Parathyroid adenoma (tissue), 2 donors: ENCODE results near the gene ARHGAP15.

ENCODE experiments used
- H2AFZ ChIP-seq: fragments of 300-600 bp; sonication (generic); one replicate; pipeline ENCODE4 v1.7.0; 2017; ENCODE audit warnings: antibody characterized with exemption, mild to moderate bottlenecking
- H3K27ac ChIP-seq: fragments of 300-600 bp; sonication (generic); one replicate; pipeline ENCODE4 v1.7.0; 2017
- H3K27me3 ChIP-seq: fragments of 300-600 bp; sonication (generic); one replicate; pipeline ENCODE4 v1.7.0; 2017; ENCODE audit warnings: low read length; ENCODE audit not compliant: control insufficient read depth, insufficient read depth
- H3K36me3 ChIP-seq: fragments of 300-600 bp; sonication (generic); one replicate; pipeline ENCODE4 v1.7.0; 2017; ENCODE audit warnings: low read length; ENCODE audit not compliant: control insufficient read depth, insufficient read depth
- H3K4me1 ChIP-seq: fragments of 300-600 bp; sonication (generic); one replicate; pipeline ENCODE4 v1.7.0; 2017; ENCODE audit warnings: control low read depth
- H3K4me2 ChIP-seq: fragments of 300-600 bp; sonication (generic); one replicate; pipeline ENCODE4 v1.7.0; 2017; ENCODE audit warnings: low read length
- H3K4me3 ChIP-seq: fragments of 300-600 bp; sonication (generic); one replicate; pipeline ENCODE4 v1.7.0; 2017; ENCODE audit warnings: low read depth, low read length
- H3K79me2 ChIP-seq: fragments of 300-600 bp; sonication (generic); one replicate; pipeline ENCODE4 v1.7.0; 2017; ENCODE audit warnings: control low read depth
- H3K9ac ChIP-seq: fragments of 300-600 bp; sonication (generic); one replicate; pipeline ENCODE4 v1.7.0; 2017; ENCODE audit warnings: mild to moderate bottlenecking
- H3K9me3 ChIP-seq: fragments of 300-600 bp; sonication (generic); one replicate; pipeline ENCODE4 v1.7.0; 2017; ENCODE audit warnings: low read length; ENCODE audit not compliant: control insufficient read depth
- CTCF ChIP-seq: fragments of 300-600 bp; sonication (generic); IDR thresholded peaks from one replicate; pipeline ENCODE4 v1.7.0; 2017; ENCODE audit warnings: antibody characterized with exemption, mild to moderate bottlenecking
- donor health status: primary hyperparathyroidism.

Gene ARHGAP15

GRCh38 chr2:143771939-143772338 is 642.7 kb downstream of the ARHGAP15 start:
- Histone ChIP-seq H3K4me1 (no peaks in the 10 kb centered on the region), H3K27me3 (no peaks in the 10 kb centered on the region), H3K9me3 (no peaks in the 10 kb centered on the region), H3K4me2 (no peak overlapping the region), H3K9ac (no peak overlapping the region), H3K4me3 (no peak overlapping the region), H3K27ac (no peak overlapping the region), H3K79me2 (no peaks in the 10 kb centered on the region), H2AFZ (peak overlapping the region; percentile 45), H3K36me3 (no peaks in the 10 kb centered on the region)
- TF ChIP-seq CTCF = no peak

- Histone ChIP-seq H3K4me2 (no peak overlapping the region), H3K9ac (no peak overlapping the region), H3K4me1 (no peaks in the 10 kb centered on the region), H3K27ac (no peak overlapping the region), H3K4me3 (no peak overlapping the region), H3K79me2 (no peaks in the 10 kb centered on the region), H3K9me3 (no peaks in the 10 kb centered on the region), H3K36me3 (no peaks in the 10 kb centered on the region), H3K27me3 (no peaks in the 10 kb centered on the region), H2AFZ (no peak overlapping the region)
- TF ChIP-seq CTCF = no peak
Observed at GRCh38 chr2:143776526-143777297, 647.5 kb downstream of the ARHGAP15 start.

GRCh38 chr2:143779021-143779420 is 649.8 kb downstream of the ARHGAP15 start:
- Histone ChIP-seq H2AFZ (no peak overlapping the region), H3K4me2 (no peak overlapping the region), H3K9ac (no peak overlapping the region), H3K4me1 (no peaks in the 10 kb centered on the region), H3K4me3 (no peak overlapping the region), H3K79me2 (no peaks in the 10 kb centered on the region), H3K9me3 (no peaks in the 10 kb centered on the region), H3K27ac (no peak overlapping the region), H3K27me3 (no peaks in the 10 kb centered on the region), H3K36me3 (no peaks in the 10 kb centered on the region)
- TF ChIP-seq CTCF = no peak

GRCh38 chr2:143786026-143786765 is 657.0 kb downstream of the ARHGAP15 start:
- Histone ChIP-seq H3K4me2 (no peak overlapping the region), H3K9me3 (no peaks in the 10 kb centered on the region), H3K4me1 (no peaks in the 10 kb centered on the region), H3K36me3 (no peaks in the 10 kb centered on the region), H3K9ac (no peak overlapping the region), H2AFZ (no peak overlapping the region), H3K27me3 (no peaks in the 10 kb centered on the region), H3K79me2 (no peaks in the 10 kb centered on the region), H3K27ac (no peak overlapping the region), H3K4me3 (no peak overlapping the region)
- no peak for TF ChIP-seq CTCF
